ENCODE measurements around the gene DDAH1. TPM values are rescaled to one million over a fixed set of nuclear protein-coding genes. Genes with fewer than 3 reads are reported as not detected.

The DDAH1 gene
- total RNA-seq: 47.2 TPM

DNA sequence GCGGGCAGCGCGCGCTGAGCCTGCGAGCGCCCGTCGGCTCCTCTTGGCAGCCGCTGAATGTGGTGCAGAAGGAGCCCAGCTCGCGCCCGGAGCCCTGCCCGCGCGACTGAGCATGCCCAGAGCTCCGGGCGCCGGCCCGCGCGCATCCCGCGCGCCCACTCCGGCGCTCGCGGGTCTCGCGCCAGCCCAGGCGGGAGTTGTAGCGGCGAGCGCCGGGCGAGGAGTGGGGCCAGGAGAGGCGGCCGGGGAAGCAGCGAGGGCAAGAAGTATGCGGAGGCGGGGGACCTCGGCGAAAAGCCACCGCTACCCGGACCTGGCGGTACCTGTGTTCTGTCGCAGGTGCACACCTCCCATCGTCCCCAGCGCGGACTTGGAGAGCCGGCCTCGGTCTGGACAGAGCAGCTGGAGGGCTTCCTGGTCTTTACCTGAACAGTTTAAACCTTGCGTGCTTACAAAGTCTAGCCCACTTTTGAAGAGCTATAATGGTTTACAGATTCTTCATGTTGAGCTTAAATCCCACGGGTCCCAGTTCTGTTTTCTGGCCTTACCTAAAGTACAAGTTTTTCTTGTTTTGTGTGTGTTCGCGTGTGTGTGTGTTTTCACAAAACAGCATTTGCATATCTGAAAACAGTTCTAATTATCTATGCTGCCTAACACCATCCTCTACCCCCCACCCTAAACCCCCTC, at the start of gene DDAH1:
DDAH1 (minus strand) TSS at position 61 of the 687 bp plus-strand sequence. CDS start 114 bp downstream, outside the sequence.

DNA sequence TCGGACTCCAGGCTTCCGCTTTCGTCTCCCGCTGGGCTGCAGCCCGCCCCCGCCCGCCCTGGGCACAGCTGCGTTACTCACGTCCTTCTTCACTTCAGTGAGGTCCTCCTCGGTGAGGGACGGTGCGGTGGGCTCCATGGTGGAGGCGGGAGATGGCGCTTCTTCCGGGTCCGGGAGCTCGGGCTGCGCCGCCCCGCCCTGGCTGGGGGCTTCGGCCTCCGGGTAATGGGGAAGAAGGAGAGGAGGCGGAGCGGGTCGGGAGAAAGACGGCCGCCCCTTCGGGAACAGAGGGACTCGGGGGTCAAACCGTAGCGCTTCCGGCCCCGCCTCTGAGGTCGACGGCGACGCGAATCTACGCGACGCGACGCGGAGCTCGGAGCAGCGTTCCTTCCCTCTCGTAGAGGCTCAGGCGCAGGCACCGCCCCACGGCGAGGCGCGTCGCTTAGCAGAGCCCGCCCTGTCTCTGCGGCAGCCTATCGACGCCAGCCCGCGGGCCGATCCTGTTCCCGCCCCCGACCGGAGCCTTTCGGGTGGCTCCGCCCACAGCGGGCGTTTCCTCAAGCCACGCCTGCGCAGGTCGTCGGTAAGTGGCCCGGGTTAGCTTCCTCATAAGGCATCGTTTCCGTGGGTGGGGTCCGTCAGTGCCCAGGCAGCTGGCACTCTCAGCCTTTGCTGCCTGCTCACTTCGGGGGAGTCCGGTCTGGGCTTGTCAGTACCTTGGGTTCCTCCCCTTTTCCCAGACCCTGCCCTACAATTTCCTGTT, 188.6 kb downstream of the DDAH1 start, which contains the start of gene BCL10:
BCL10 (minus strand) TSS at position 418 of the 763 bp plus-strand sequence; CDS start at position 138, 280 bp downstream.

Other genes starting within 250 kb of the DDAH1 start
- gene C1orf52, start 205.5 kb downstream of the DDAH1 start, total RNA-seq: 25.8 TPM
- 20.4 TPM for gene BCL10, start 188.5 kb downstream of the DDAH1 start, total RNA-seq
- 85.0 TPM for gene CCN1, start 115.6 kb upstream of the DDAH1 start, total RNA-seq
- gene ZNHIT6, start 243.3 kb upstream of the DDAH1 start, total RNA-seq: 20.5 TPM

Data from camera-type eye (tissue), 1 donor.